22Rv1 (cell line): ENCODE results near the gene WDR70.

ENCODE experiments used
- ZFX ChIP-seq: fragments of 450-650 bp; IDR thresholded peaks from 2 replicates; pipeline ENCODE4 v1.6.1; 2017; ENCODE audit warnings: antibody characterized with exemption, borderline replicate concordance
- TF ChIP-seq, protein P1 (sequence below): fragments of 450-650 bp; IDR thresholded peaks from 2 replicates; pipeline ENCODE4 v1.5.1; 2017; ENCODE audit warnings: mild to moderate bottlenecking

DNA sequence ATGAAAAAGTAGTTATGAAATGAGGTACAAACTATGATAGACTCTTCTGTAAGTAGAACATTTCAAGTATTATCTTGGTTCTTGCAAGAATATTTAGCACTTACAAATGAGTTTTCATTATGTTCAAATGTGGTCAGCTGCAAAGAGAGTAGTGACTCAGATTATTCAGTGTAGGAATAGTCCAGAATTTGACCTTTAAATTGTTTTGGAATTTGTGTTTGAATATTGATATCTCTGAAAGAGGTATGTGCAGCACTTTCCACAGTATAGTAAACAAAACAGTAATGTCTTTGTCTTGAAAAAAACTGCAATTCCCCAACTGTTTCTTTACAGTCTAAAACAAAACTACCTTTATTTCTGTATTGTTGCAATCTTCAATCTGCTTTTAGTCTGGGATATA is 56.1 kb downstream of the WDR70 start:
- TF ChIP-seq, protein P1, sequence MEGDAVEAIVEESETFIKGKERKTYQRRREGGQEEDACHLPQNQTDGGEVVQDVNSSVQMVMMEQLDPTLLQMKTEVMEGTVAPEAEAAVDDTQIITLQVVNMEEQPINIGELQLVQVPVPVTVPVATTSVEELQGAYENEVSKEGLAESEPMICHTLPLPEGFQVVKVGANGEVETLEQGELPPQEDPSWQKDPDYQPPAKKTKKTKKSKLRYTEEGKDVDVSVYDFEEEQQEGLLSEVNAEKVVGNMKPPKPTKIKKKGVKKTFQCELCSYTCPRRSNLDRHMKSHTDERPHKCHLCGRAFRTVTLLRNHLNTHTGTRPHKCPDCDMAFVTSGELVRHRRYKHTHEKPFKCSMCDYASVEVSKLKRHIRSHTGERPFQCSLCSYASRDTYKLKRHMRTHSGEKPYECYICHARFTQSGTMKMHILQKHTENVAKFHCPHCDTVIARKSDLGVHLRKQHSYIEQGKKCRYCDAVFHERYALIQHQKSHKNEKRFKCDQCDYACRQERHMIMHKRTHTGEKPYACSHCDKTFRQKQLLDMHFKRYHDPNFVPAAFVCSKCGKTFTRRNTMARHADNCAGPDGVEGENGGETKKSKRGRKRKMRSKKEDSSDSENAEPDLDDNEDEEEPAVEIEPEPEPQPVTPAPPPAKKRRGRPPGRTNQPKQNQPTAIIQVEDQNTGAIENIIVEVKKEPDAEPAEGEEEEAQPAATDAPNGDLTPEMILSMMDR, result no peak
- TF ChIP-seq ZFX, result no peak
